ENCODE data around the gene ITIH3. TPM values are rescaled to one million over a fixed set of nuclear protein-coding genes. Genes with fewer than 3 reads are reported as not detected.
A peak's percentile ranks its signal among the peaks of the same experiment; 100 is the strongest.

Gene ITIH3, protein sequence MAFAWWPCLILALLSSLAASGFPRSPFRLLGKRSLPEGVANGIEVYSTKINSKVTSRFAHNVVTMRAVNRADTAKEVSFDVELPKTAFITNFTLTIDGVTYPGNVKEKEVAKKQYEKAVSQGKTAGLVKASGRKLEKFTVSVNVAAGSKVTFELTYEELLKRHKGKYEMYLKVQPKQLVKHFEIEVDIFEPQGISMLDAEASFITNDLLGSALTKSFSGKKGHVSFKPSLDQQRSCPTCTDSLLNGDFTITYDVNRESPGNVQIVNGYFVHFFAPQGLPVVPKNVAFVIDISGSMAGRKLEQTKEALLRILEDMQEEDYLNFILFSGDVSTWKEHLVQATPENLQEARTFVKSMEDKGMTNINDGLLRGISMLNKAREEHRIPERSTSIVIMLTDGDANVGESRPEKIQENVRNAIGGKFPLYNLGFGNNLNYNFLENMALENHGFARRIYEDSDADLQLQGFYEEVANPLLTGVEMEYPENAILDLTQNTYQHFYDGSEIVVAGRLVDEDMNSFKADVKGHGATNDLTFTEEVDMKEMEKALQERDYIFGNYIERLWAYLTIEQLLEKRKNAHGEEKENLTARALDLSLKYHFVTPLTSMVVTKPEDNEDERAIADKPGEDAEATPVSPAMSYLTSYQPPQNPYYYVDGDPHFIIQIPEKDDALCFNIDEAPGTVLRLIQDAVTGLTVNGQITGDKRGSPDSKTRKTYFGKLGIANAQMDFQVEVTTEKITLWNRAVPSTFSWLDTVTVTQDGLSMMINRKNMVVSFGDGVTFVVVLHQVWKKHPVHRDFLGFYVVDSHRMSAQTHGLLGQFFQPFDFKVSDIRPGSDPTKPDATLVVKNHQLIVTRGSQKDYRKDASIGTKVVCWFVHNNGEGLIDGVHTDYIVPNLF
- not detected in 2 replicates for total RNA-seq (2013; cell fraction: nucleolus; rRNA removed)
- total RNA-seq (2014; rRNA removed): 0.17 TPM in 1 of 2 replicates, not detected in the other
- total RNA-seq (2014; rRNA removed; fragmentation: Illumina TruSeq; extraction: Trizol): not detected in 2 replicates
- 0.15 and 0.27 TPM in 2 replicates for total RNA-seq (2021)
- not detected for polyA plus RNA-seq (2011; ENCODE audit: low read depth)
- polyA plus RNA-seq (2011; rRNA removed): not detected in 2 replicates
- not detected in 2 replicates for polyA plus RNA-seq (2011; cell fraction: cytosol; rRNA removed)
- polyA plus RNA-seq (2011; cell fraction: nucleus; rRNA removed): 0.12 and 0.39 TPM in 2 replicates
- polyA plus RNA-seq (2012): 0.25 TPM in 1 of 2 replicates, not detected in the other
- 0.07 TPM in 1 of 2 replicates, not detected in the other for polyA plus RNA-seq (2014; fragmentation: Illumina TruSeq; extraction: Trizol)
- polyA plus RNA-seq (2014; fragmentation: Nextera tagmentation; extraction: Ambion mirVana): not detected
- 0.03 TPM in 1 of 2 replicates, not detected in the other for polyA plus RNA-seq (2014; rRNA removed)
- polyA plus RNA-seq (2016; fragmentation: Nextera tagmentation; extraction: Ambion mirVana): not detected
- not detected in 2 replicates for polyA minus RNA-seq (2011; rRNA and poly(A)+ RNA removed)
- not detected in 2 replicates for polyA minus RNA-seq (2011; cell fraction: cytosol; rRNA and poly(A)+ RNA removed)
- polyA minus RNA-seq (2011; cell fraction: nucleus; rRNA and poly(A)+ RNA removed): not detected in 2 replicates
- Bru-seq, nascent RNA: percentile 14 among the genes with signal in this experiment
- percentile 18 among the genes with signal in this experiment for BruChase-seq, experiment 1, labeled RNA remaining after a 6-hour chase
- BruChase-seq, experiment 2, labeled RNA remaining after a 2-hour chase: percentile 18 among the genes with signal in this experiment
- long read RNA-seq, experiment 1: 0 reads
- long read RNA-seq, experiment 2: 0 reads

- in situ Hi-C loops (cut with MboI): no loop called here
- Histone ChIP-seq H2AFZ (ENCODE audit: control insufficient read depth, low read depth, low read length) (no peak within 1 kb of the TSS), H4K20me1 (ENCODE audit: control insufficient read depth, insufficient read depth) (no peaks in the 10 kb centered on the region), H3K9ac (ENCODE audit: control insufficient read depth, insufficient read depth, low read length) (no peak within 1 kb of the TSS), H3K4me3 (no peak within 1 kb of the TSS), H3K27me3 (replicated peaks in 1 of 2; ENCODE audit: control insufficient read depth in 2 of 2, insufficient read depth in 2 of 2, low read length in 1 of 2) (no peaks in the 10 kb centered on the region; a peak in 1 of 4 replicates), H3K9me3 (replicated peaks; ENCODE audit: control insufficient read depth, insufficient read depth, low read length) (no peaks in the 10 kb centered on the region), H3K36me3 (ENCODE audit: control insufficient read depth in 2 of 2, insufficient read depth in 2 of 2, low read length in 1 of 2) (no peaks in the 10 kb centered on the region), H3K4me1 (ENCODE audit: control insufficient read depth, insufficient read depth, low read length) (no peaks in the 10 kb centered on the region), H3K4me2 (ENCODE audit: control insufficient read depth, insufficient read depth) (no peak within 1 kb of the TSS), H3K79me2 (ENCODE audit: control insufficient read depth, insufficient read depth, low read length) (no peaks in the 10 kb centered on the region), H3K27ac (ENCODE audit: control insufficient read depth, insufficient read depth) (no peak within 1 kb of the TSS)
- intact Hi-C loops (cut with micrococcal nuclease; ENCODE audit: unreplicated experiment): no loop called here
- ATAC-seq (no peak), DNase-seq (ENCODE audit: low read depth, low spot score) (no peak), FAIRE-seq (no peak)
- ChIA-PET SMC1A (ENCODE audit: uncharacterized antibody, unreplicated experiment) (no interaction called here), POLR2A (no interaction called here), CTCF (interaction anchor here (1.8 kb wide), 1 partner anchor 10 kb away, joined by 6 read pairs; no protein-coding TSS in a partner anchor), RAD21 (ENCODE audit: unreplicated experiment) (no interaction called here)
- 36% methylated on average over 10 of the region's 10 CpGs for WGBS (ENCODE audit: insufficient coverage, insufficient replicate concordance, low lambda C conversion rate, missing lambda C conversion rate)
- no peak for TF ChIP-seq BHLHE40 (IDR thresholded peaks at IDR 0.05; ENCODE audit: borderline replicate concordance in 1 of 2, low read depth in 2 of 2, low read length in 1 of 2)
- TF ChIP-seq TCF7 (IDR thresholded peaks at IDR 0.05; ENCODE audit: borderline replicate concordance): no peak
- no peak for TF ChIP-seq FOS (IDR thresholded peaks at IDR 0.05; ENCODE audit: borderline replicate concordance, extremely low read depth, insufficient read length)
- no peak for TF ChIP-seq IRF5 (IDR thresholded peaks at IDR 0.05; ENCODE audit: borderline replicate concordance)
- TF ChIP-seq ATF2 (IDR thresholded peaks at IDR 0.05; ENCODE audit: low read length): no peak
- TF ChIP-seq BACH1 (IDR thresholded peaks at IDR 0.05; ENCODE audit: borderline replicate concordance): no peak
- no peak for TF ChIP-seq FOXM1 (IDR thresholded peaks at IDR 0.05; ENCODE audit: low read depth, low read length)
- no peak for TF ChIP-seq SIX5 (IDR thresholded peaks at IDR 0.05; ENCODE audit: low read depth, low read length, severe bottlenecking)
- TF ChIP-seq NRF1 (conservative IDR thresholded peaks at IDR 0.05; ENCODE audit: low read depth, low read length): no peak
- no TSS peak for BruUV-seq (replicated peaks)
Observed at GRCh38 chr3:52794612-52795099, at the start of gene ITIH3. ITIH3 (plus strand) TSS chr3:52794796; CDS start chr3:52794804, 8 bp downstream.
